Upper lobe of left lung (tissue), 6 donors: Measurements from ENCODE around the gene MC1R. TPM values are rescaled to one million over a fixed set of nuclear protein-coding genes. Genes with fewer than 3 reads are reported as not detected.

ENCODE experiments used
- ATAC-seq, 2 donors: fragments of 200-7000 bp; cut with Tn5 transposase; one replicate each; pipeline ENCODE4 v1.9.1; 2022; ENCODE audit warnings: mild to moderate bottlenecking in 2 of 2, moderate library complexity in 2 of 2; ENCODE audit not compliant: low FRiP score in 2 of 2
- DNase-seq, 2 donors: peaks; one replicate each; pipeline ENCODE4 v3.0.0-alpha.2; 2019 to 2020
- H3K27ac ChIP-seq, 4 donors: fragments of 200-600 bp; sonication (generic); one replicate each; pipeline ENCODE4 v1.5.1; 2016 to 2019
- H3K27me3 ChIP-seq, 4 donors: fragments of 200-600 bp; sonication (generic); one replicate each; pipeline ENCODE4 v1.5.1; 2017 to 2019
- H3K36me3 ChIP-seq, 4 donors: fragments of 200-600 bp; sonication (generic); one replicate each; pipeline ENCODE4 v1.5.1; 2016 to 2019
- H3K4me1 ChIP-seq, 4 donors: fragments of 200-600 bp; sonication (generic); one replicate each; pipeline ENCODE4 v1.5.1; 2018 to 2019
- H3K4me3 ChIP-seq, 4 donors: fragments of 200-600 bp; sonication (generic); one replicate each; pipeline ENCODE4 v1.5.1; 2017 to 2019; ENCODE audit warnings: mild to moderate bottlenecking in 2 of 4, moderate library complexity in 1 of 4
- H3K9me3 ChIP-seq, 4 donors: fragments of 200-600 bp; sonication (generic); one replicate each; pipeline ENCODE4 v1.5.1; 2018 to 2019
- EP300 ChIP-seq, 4 donors: sonication (generic); formaldehyde crosslinking; IDR thresholded peaks; one replicate each; pipeline ENCODE4 v1.5.1; 2017; ENCODE audit warnings: antibody characterized with exemption in 4 of 4, control low read depth in 2 of 4
- POLR2A ChIP-seq, 4 donors: fragments of 450-650 bp; IDR thresholded peaks; one replicate each; pipeline ENCODE4 v1.5.1; 2016 to 2017; ENCODE audit warnings: antibody characterized with exemption in 4 of 4, mild to moderate bottlenecking in 2 of 4
- POLR2AphosphoS5 ChIP-seq, 2 donors: sonication (generic); formaldehyde crosslinking; IDR thresholded peaks; one replicate each; pipeline ENCODE4 v1.5.1; 2017; ENCODE audit warnings: antibody characterized with exemption in 2 of 2
- WGBS, 2 donors: methylation state at CpG; one replicate each; pipeline ENCODE4 v1.1.5; 2017 to 2018; 5-methylcytosine and 5-hydroxymethylcytosine counted together
- total RNA-seq, 6 donors: library from RNA; depleted of rRNA in 4 of 6; stranded (reverse); fragments of >200 nt in 4 of 6; gene quantifications; one replicate each; pipeline versions ENCODE4 v1.1.0 to v1.2.1, GENCODE V29; 2016 to 2021
- TF ChIP-seq, protein P1 (sequence below), 6 experiments: fragments of 450-650 bp in 4 of 6; fragments of 200-600 bp in 2 of 6; sonication (generic) in 2 of 6; IDR thresholded peaks; one replicate each; pipeline ENCODE4 v1.5.1; 2016 to 2019; ENCODE audit warnings: antibody characterized with exemption in 6 of 6
- donor health status: DM: no; HTN: no; CAD: no; lungs with moderate emphysema.
- donor health status: DM: no; HTN: yes; CAD: no; lungs with severe emphysema.

MC1R gene
- total RNA-seq, 6 donors from 2014 or later, result 4.9 to 44.0 (median 7.0) TPM

DNA sequence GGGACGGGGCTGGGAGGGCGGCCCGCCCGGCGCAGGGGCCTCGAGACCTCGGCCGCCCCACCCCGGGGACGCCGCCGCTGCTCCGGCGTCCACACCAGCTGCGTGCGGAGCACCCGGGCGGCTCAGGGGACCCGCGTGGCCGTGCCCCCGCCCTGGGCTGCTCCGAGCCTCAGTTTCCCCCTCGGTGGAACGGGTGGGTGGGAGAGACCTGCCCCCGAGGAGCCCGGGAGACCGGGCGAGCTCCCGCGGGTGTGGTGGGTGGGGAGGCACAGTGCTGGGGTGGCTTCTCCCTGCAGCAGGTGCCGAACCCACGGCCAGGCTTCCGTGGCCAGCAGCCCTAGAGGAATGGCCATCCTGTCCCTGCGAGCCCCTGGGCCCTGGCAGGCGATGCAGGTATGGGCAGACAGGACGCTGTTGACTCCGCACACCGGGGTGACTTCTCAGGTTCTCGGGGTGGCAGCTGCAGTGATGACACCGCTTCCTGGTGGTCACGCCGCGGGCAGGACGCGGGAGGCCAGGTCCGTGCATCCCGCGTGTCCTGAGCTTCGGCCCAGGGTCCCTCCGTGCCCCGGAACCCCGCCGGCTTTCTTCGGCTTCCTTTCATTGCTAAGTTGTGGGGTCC is 30.6 kb downstream of the MC1R start:
- no peaks in the 10 kb centered on the region for H3K36me3 ChIP-seq
- ATAC-seq, result no peak
- H3K9me3 ChIP-seq, result no peaks in the 10 kb centered on the region
- 57 to 64% methylated on average over 17 to 21 of the region's 55 CpGs for WGBS, 2 donors
- H3K4me3 ChIP-seq, result peak overlapping the region; percentile 63 to 89 (median 70)
- TF ChIP-seq POLR2AphosphoS5 (IDR thresholded peaks at IDR 0.05) (no peak), POLR2A (IDR thresholded peaks at IDR 0.05) (no peak), EP300 (IDR thresholded peaks at IDR 0.05) (no peak)
- TF ChIP-seq, protein P1, sequence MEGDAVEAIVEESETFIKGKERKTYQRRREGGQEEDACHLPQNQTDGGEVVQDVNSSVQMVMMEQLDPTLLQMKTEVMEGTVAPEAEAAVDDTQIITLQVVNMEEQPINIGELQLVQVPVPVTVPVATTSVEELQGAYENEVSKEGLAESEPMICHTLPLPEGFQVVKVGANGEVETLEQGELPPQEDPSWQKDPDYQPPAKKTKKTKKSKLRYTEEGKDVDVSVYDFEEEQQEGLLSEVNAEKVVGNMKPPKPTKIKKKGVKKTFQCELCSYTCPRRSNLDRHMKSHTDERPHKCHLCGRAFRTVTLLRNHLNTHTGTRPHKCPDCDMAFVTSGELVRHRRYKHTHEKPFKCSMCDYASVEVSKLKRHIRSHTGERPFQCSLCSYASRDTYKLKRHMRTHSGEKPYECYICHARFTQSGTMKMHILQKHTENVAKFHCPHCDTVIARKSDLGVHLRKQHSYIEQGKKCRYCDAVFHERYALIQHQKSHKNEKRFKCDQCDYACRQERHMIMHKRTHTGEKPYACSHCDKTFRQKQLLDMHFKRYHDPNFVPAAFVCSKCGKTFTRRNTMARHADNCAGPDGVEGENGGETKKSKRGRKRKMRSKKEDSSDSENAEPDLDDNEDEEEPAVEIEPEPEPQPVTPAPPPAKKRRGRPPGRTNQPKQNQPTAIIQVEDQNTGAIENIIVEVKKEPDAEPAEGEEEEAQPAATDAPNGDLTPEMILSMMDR (IDR thresholded peaks at IDR 0.05), result no peak
- peaks cover 9 to 25% (median 19%) of the 10 kb centered on the region in 4 donors for H3K4me1 ChIP-seq
- peak in 1 of 2 donors; percentile 82 for DNase-seq
- no peaks in the 10 kb centered on the region for H3K27me3 ChIP-seq
- peak overlapping the region in 3 of 4 donors; percentile 30 to 59 (median 32) for H3K27ac ChIP-seq

- TF ChIP-seq POLR2AphosphoS5 (IDR thresholded peaks at IDR 0.05), result no peak
- no peak for TF ChIP-seq EP300 (IDR thresholded peaks at IDR 0.05)
- TF ChIP-seq POLR2A (IDR thresholded peaks at IDR 0.05), result no peak
- no peaks in the 10 kb centered on the region for H3K9me3 ChIP-seq
- 86 to 92% methylated on average over 6 to 12 of the region's 12 CpGs for WGBS, 2 donors
- peaks cover 0 to under 1% (median under 1%) of the 10 kb centered on the region in 4 donors for H3K36me3 ChIP-seq
- ATAC-seq, result no peak
- peak in 1 of 2 donors; percentile 75 for DNase-seq
- no peaks in the 10 kb centered on the region for H3K27me3 ChIP-seq
- peaks cover 9 to 25% (median 19%) of the 10 kb centered on the region in 4 donors for H3K4me1 ChIP-seq
- no peak overlapping the region for H3K27ac ChIP-seq
- H3K4me3 ChIP-seq, result peak overlapping the region in 3 of 4 donors; percentile 70 to 89 (median 70)
These were observed 31.1 kb downstream of the MC1R start for GRCh38 chr16:89949756-89950155.

DNA sequence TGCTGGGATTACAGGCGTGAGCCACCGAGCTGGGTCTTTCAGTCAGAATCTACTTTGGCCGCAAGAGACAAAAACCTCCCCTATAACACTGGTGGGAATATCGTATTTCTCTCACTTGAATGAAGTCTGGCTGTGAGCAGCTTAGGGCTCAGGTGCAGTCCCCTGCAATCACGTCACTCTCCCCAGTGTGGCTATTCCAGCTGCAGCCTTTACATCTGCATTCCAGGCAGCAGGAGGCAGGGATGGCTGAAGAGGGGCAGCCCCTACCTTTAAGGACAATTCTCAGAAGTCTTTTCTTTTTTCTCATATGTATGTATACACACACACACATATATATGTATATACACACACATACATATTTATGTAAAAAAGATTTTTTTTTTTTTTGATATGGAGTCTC is 32.8 kb downstream of the MC1R start:
- WGBS, 2 donors, result 90 to 97% methylated on average over 5 of the region's 5 CpGs
- Histone ChIP-seq H3K4me1 (peaks cover 9 to 27% (median 17%) of the 10 kb centered on the region in 4 donors), H3K27me3 (no peaks in the 10 kb centered on the region), H3K27ac (no peak overlapping the region), H3K4me3 (no peak overlapping the region), H3K36me3 (peaks cover 0 to 10% (median 4%) of the 10 kb centered on the region in 4 donors), H3K9me3 (no peaks in the 10 kb centered on the region)
- no peak for TF ChIP-seq POLR2AphosphoS5 (IDR thresholded peaks at IDR 0.05)
- TF ChIP-seq POLR2A (IDR thresholded peaks at IDR 0.05), result no peak
- TF ChIP-seq, protein P1 (IDR thresholded peaks at IDR 0.05), result no peak
- no peak for TF ChIP-seq EP300 (IDR thresholded peaks at IDR 0.05)
- no peak for DNase-seq
- ATAC-seq, result no peak

DNA sequence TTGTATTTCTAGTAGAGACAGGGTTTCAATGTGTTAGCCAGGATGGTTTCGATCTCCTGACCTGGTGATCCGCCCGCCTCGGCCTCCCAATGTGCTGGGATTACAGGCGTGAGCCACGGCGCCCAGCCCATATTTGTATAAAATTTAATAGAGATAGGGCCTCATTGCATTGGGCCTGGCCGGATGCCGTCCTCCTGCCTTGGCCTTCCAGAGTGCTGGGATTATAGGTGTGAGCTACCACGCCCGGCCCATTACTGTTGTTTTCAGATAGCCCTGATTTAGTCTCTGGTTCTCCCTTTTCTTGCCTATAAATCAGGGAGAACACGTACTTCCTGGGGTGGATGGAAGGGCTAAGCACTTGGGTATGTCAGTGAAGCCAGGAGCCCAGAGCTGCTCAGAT is 33.4 kb downstream of the MC1R start:
- WGBS, 2 donors, result 96 to 100% methylated on average over 12 of the region's 12 CpGs
- Histone ChIP-seq H3K9me3 (no peaks in the 10 kb centered on the region), H3K27ac (no peak overlapping the region), H3K4me1 (peaks cover 9 to 31% (median 19%) of the 10 kb centered on the region in 4 donors), H3K27me3 (no peaks in the 10 kb centered on the region), H3K4me3 (no peak overlapping the region), H3K36me3 (peaks cover 0 to 15% (median 8%) of the 10 kb centered on the region in 4 donors)
- DNase-seq (no peak), ATAC-seq (no peak)
- TF ChIP-seq POLR2A (IDR thresholded peaks at IDR 0.05) (no peak), POLR2AphosphoS5 (IDR thresholded peaks at IDR 0.05) (no peak)
- TF ChIP-seq, protein P1 (IDR thresholded peaks at IDR 0.05), result no peak

- no peak for DNase-seq
- Histone ChIP-seq H3K27me3 (no peaks in the 10 kb centered on the region), H3K36me3 (peaks cover 0 to 20% (median 13%) of the 10 kb centered on the region in 4 donors), H3K4me3 (no peak overlapping the region), H3K27ac (no peak overlapping the region), H3K4me1 (peaks cover 9 to 27% (median 17%) of the 10 kb centered on the region in 4 donors), H3K9me3 (no peaks in the 10 kb centered on the region)
- TF ChIP-seq POLR2A (IDR thresholded peaks at IDR 0.05), result no peak
- no peak for TF ChIP-seq POLR2AphosphoS5 (IDR thresholded peaks at IDR 0.05)
- TF ChIP-seq, protein P1 (IDR thresholded peaks at IDR 0.05), result no peak
- no peak for TF ChIP-seq EP300 (IDR thresholded peaks at IDR 0.05)
- no peak for ATAC-seq
- WGBS, 2 donors, result 93 to 94% methylated on average over 5 to 6 of the region's 6 CpGs
These were observed 33.9 kb downstream of the MC1R start for GRCh38 chr16:89952551-89952950.
